Neural progenitor cell (in vitro differentiated cells): Measurements from ENCODE around the gene PAGE4.

Source experiments
- CTCF ChIP-seq: fragments of 200-600 bp; sonication (generic); IDR thresholded peaks from 2 replicates; pipeline ENCODE4 v1.5.1; 2017; ENCODE audit warnings: antibody characterized with exemption, mild to moderate bottlenecking
- EZH2 ChIP-seq: fragments of 200-600 bp; sonication (generic); IDR thresholded peaks from 2 replicates; pipeline ENCODE4 v1.6.1; 2017; ENCODE audit warnings: antibody characterized with exemption, mild to moderate bottlenecking, moderate library complexity

- TF ChIP-seq CTCF (no peak), EZH2 (no peak)
Measured at GRCh38 chrX:49859491-49859890, 30.4 kb downstream of the PAGE4 start.
